ENCODE measurements around the gene PAK1. TPM values are rescaled to one million over a fixed set of nuclear protein-coding genes. Genes with fewer than 3 reads are reported as not detected.

The PAK1 gene
- total and polyA plus RNA-seq, 2 of the 8 experiments (the other 6 are each of a cell fraction or from before 2014, with no cell fraction given), result 87.7 to 151 TPM

GRCh38 chr11:77413850-77414460 is 59.9 kb downstream of the PAK1 start:
- H3K36me3 ChIP-seq (ENCODE audit: control insufficient read depth in 2 of 4, insufficient read depth in 4 of 4, low read length in 3 of 4), result no peaks in the 10 kb centered on the region
- no peak overlapping the region for H3K4me2 ChIP-seq (ENCODE audit: insufficient read depth in 1 of 2, low read depth in 2 of 2, low read length in 2 of 2)
- WGBS, 2 experiments (ENCODE audit: extremely low coverage in 1 of 2, insufficient coverage in 1 of 2, insufficient read length in 1 of 2, insufficient replicate concordance in 2 of 2, low coverage in 1 of 2, low lambda C conversion rate in 2 of 2, missing lambda C conversion rate in 1 of 2), result 59% methylated on average over 3 of the region's 3 CpGs; no CpG with 5 or more reads in 1 of the 2 experiments
- H2BK20ac ChIP-seq (ENCODE audit: low read length), result no peak overlapping the region
- no peak overlapping the region for H3K14ac ChIP-seq (ENCODE audit: insufficient read length)
- H2BK120ac ChIP-seq (replicated peaks; ENCODE audit: low read depth, low read length), result no peak overlapping the region
- H3K4me3 ChIP-seq (ENCODE audit: extremely low read depth in 1 of 4, insufficient read depth in 2 of 4, low read depth in 3 of 4, low read length in 4 of 4), result no peak overlapping the region
- POLR2A ChIA-PET (ENCODE audit: partially characterized antibody), result interaction anchor here (1.0 to 3.7 kb wide), 3 partner anchors 13 to 59 kb away, joined by 3 to 21 read pairs (median 4); no protein-coding TSS in a partner anchor
- H2BK15ac ChIP-seq (ENCODE audit: low read length), result no peak overlapping the region
- H3K4ac ChIP-seq (replicated peaks; ENCODE audit: insufficient read length, low read depth, low read length), result no peak overlapping the region
- peaks cover 9% of the 10 kb centered on the region for H3K23me2 ChIP-seq (ENCODE audit: low read depth, low read length)
- H4K20me1 ChIP-seq (replicated peaks in 1 of 2; ENCODE audit: control insufficient read depth in 1 of 2, insufficient read depth in 2 of 2, low read length in 2 of 2), result peaks cover 0 to 4% of the 10 kb centered on the region in 2 experiments
- H2AFZ ChIP-seq (ENCODE audit: low read length), result no peak overlapping the region
- H2BK12ac ChIP-seq (ENCODE audit: low read depth, low read length), result no peak overlapping the region
- H3K23ac ChIP-seq (ENCODE audit: insufficient read length), result no peak overlapping the region
- H3K4me1 ChIP-seq (replicated peaks in 1 of 4; ENCODE audit: control insufficient read depth in 3 of 4, insufficient read depth in 4 of 4, low read length in 3 of 4), result peaks cover 0 to 19% (median 10%) of the 10 kb centered on the region in 4 experiments; a peak in 4 of 7 replicates
- no peak overlapping the region for H2AK5ac ChIP-seq (ENCODE audit: low read depth, low read length)
- peaks cover 7 to 72% of the 10 kb centered on the region in 2 experiments for H3K79me2 ChIP-seq (ENCODE audit: control insufficient read depth in 1 of 2, insufficient read depth in 2 of 2, low read length in 2 of 2)
- no peak overlapping the region for H3K18ac ChIP-seq (ENCODE audit: extremely low read depth, low read length)
- H3K79me1 ChIP-seq (ENCODE audit: low read depth, low read length), result peaks cover 5% of the 10 kb centered on the region; the same call in 1 of the 2 replicates
- CTCF ChIA-PET (ENCODE audit: partially characterized antibody), result interaction anchor here (0.6 to 4.3 kb wide), 11 partner anchors 11 to 213 kb away, joined by 3 to 27 read pairs (median 3); no protein-coding TSS in a partner anchor
- TF ChIP-seq CTCF (IDR thresholded peaks at IDR 0.05; ENCODE audit: control extremely low read depth in 1 of 3, insufficient read depth in 1 of 3, low read depth in 1 of 3, low read length in 3 of 3) (peak in 2 of 3 experiments; percentile 42 to 49; a peak in 3 of 4 replicates), RAD21 (IDR thresholded peaks at IDR 0.05 in 1 of 2, conservative IDR thresholded peaks at IDR 0.05 in 1 of 2; ENCODE audit: low read depth in 2 of 2, low read length in 2 of 2) (peak; percentile 65 to 77), EGR1 (IDR thresholded peaks at IDR 0.05; ENCODE audit: borderline replicate concordance, low read depth, low read length) (no peak)
- FAIRE-seq (no peak), DNase-seq (ENCODE audit: low read depth in 1 of 2, low spot score in 2 of 2) (no peak)
- no peaks in the 10 kb centered on the region for H3K27me3 ChIP-seq (replicated peaks in 1 of 4; ENCODE audit: control insufficient read depth in 3 of 4, extremely low read depth in 1 of 4, insufficient read depth in 3 of 4, low read length in 3 of 4)
- no peak overlapping the region for H4K91ac ChIP-seq (replicated peaks; ENCODE audit: insufficient read length, low read length)
- no peak overlapping the region for H3K9ac ChIP-seq (replicated peaks in 1 of 4; ENCODE audit: extremely low read depth in 1 of 4, low read depth in 3 of 4, low read length in 3 of 4)
- H3K9me3 ChIP-seq (ENCODE audit: insufficient read depth in 2 of 2, low read depth in 1 of 2, low read length in 1 of 2), result no peaks in the 10 kb centered on the region
- H4K8ac ChIP-seq (ENCODE audit: extremely low read depth, insufficient read depth, low read length), result no peak overlapping the region
- H3K27ac ChIP-seq (ENCODE audit: low read depth, low read length), result no peak overlapping the region
- H3K56ac ChIP-seq (replicated peaks; ENCODE audit: insufficient read length, low read depth, low read length), result no peak overlapping the region
- no peak overlapping the region for H4K5ac ChIP-seq (ENCODE audit: insufficient read length, low read depth, low read length)
- no peak overlapping the region for H2BK5ac ChIP-seq (ENCODE audit: low read depth, low read length)
